Osteoblast (primary cell): Measurements from ENCODE around the gene DRD1. TPM values are rescaled to one million over a fixed set of nuclear protein-coding genes. Genes with fewer than 3 reads are reported as not detected.
A peak's percentile ranks its signal among the peaks of the same experiment; 100 is the strongest.

Source experiments
- DNase-seq: peaks from one replicate; pipeline ENCODE4 v3.0.0; 2011; ENCODE audit warnings: low spot score, mixed read lengths; ENCODE audit not compliant: insufficient read length; ENCODE audit errors: missing footprints
- H2AFZ ChIP-seq: 2 replicates; pipeline ENCODE4 v1.6.0; 2011; ENCODE audit warnings: mild to moderate bottlenecking, low read length
- H3K27ac ChIP-seq: 2 replicates; pipeline ENCODE4 v1.5.1; 2011; ENCODE audit warnings: mild to moderate bottlenecking, low read depth, low read length, moderate library complexity
- H3K27me3 ChIP-seq: 2 replicates; pipeline ENCODE4 v1.6.0; 2012; ENCODE audit warnings: mild to moderate bottlenecking, control low read depth, inconsistent platforms, low read length, moderate library complexity; ENCODE audit not compliant: insufficient read depth
- H3K36me3 ChIP-seq: 2 replicates; pipeline ENCODE4 v1.5.1; 2011; ENCODE audit warnings: mild to moderate bottlenecking, low read length, control low read depth, moderate library complexity; ENCODE audit not compliant: insufficient read depth
- H3K4me1 ChIP-seq: 2 replicates; pipeline ENCODE4 v1.5.1; 2011; ENCODE audit warnings: mild to moderate bottlenecking, low read length, control low read depth, moderate library complexity; ENCODE audit not compliant: insufficient read depth
- H3K4me2 ChIP-seq: 2 replicates; pipeline ENCODE4 v1.6.0; 2011; ENCODE audit warnings: mild to moderate bottlenecking, low read length; ENCODE audit not compliant: insufficient read depth
- H3K4me3 ChIP-seq: fragments of 200-600 bp; sonication (generic); 3 replicates; pipeline ENCODE4 v1.5.1; 2012; ENCODE audit warnings: mild to moderate bottlenecking, low read length, inconsistent platforms; ENCODE audit not compliant: insufficient read depth
- H3K79me2 ChIP-seq: 2 replicates; pipeline ENCODE4 v1.6.0; 2012; ENCODE audit warnings: mild to moderate bottlenecking, low read length, control low read depth, inconsistent platforms; ENCODE audit not compliant: insufficient read depth
- H3K9me3 ChIP-seq: 2 replicates; pipeline ENCODE4 v1.5.1; 2011; ENCODE audit warnings: low read depth, low read length, control low read depth
- H4K20me1 ChIP-seq: 2 replicates; pipeline ENCODE4 v1.6.0; 2012; ENCODE audit warnings: mild to moderate bottlenecking, low read length, control low read depth; ENCODE audit not compliant: insufficient read depth
- total RNA-seq: library from RNA; depleted of rRNA; stranded (reverse); fragments of >200 nt; gene quantifications from 2 replicates; pipeline ENCODE4 v1.2.3, GENCODE V29; 2012
- TF ChIP-seq, protein P1 (sequence below): IDR thresholded peaks from 2 replicates; pipeline ENCODE4 v1.5.1; 2011; ENCODE audit warnings: mild to moderate bottlenecking, low read depth, low read length, moderate library complexity; ENCODE audit errors: extremely low read depth

The DRD1 gene
- total RNA-seq, 1 donor, result under 0.01 TPM

DNA sequence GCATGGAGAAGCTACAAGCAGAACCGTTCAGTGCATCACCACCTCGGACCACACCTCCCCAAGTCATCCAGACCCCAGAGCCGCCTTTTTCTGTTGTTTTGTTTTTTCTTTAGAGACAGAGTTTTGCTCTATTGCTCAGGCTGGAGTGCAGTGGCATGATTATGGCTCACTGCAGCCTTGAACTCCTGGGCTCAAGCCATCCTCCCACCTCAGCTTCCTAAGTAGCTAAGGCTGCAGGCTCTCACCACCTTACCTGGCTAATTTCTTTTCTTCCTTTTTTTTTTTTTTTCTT is 20.9 kb upstream of the DRD1 start:
- no peak for DNase-seq
- TF ChIP-seq, protein P1, sequence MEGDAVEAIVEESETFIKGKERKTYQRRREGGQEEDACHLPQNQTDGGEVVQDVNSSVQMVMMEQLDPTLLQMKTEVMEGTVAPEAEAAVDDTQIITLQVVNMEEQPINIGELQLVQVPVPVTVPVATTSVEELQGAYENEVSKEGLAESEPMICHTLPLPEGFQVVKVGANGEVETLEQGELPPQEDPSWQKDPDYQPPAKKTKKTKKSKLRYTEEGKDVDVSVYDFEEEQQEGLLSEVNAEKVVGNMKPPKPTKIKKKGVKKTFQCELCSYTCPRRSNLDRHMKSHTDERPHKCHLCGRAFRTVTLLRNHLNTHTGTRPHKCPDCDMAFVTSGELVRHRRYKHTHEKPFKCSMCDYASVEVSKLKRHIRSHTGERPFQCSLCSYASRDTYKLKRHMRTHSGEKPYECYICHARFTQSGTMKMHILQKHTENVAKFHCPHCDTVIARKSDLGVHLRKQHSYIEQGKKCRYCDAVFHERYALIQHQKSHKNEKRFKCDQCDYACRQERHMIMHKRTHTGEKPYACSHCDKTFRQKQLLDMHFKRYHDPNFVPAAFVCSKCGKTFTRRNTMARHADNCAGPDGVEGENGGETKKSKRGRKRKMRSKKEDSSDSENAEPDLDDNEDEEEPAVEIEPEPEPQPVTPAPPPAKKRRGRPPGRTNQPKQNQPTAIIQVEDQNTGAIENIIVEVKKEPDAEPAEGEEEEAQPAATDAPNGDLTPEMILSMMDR, result no peak
- Histone ChIP-seq H3K9me3 (no peaks in the 10 kb centered on the region), H4K20me1 (no peaks in the 10 kb centered on the region), H3K4me2 (no peak overlapping the region), H2AFZ (peak overlapping the region; percentile 17), H3K27me3 (peaks cover 5% of the 10 kb centered on the region), H3K36me3 (no peaks in the 10 kb centered on the region), H3K27ac (no peak overlapping the region), H3K4me1 (no peaks in the 10 kb centered on the region), H3K79me2 (no peaks in the 10 kb centered on the region), H3K4me3 (no peak overlapping the region)

DNA sequence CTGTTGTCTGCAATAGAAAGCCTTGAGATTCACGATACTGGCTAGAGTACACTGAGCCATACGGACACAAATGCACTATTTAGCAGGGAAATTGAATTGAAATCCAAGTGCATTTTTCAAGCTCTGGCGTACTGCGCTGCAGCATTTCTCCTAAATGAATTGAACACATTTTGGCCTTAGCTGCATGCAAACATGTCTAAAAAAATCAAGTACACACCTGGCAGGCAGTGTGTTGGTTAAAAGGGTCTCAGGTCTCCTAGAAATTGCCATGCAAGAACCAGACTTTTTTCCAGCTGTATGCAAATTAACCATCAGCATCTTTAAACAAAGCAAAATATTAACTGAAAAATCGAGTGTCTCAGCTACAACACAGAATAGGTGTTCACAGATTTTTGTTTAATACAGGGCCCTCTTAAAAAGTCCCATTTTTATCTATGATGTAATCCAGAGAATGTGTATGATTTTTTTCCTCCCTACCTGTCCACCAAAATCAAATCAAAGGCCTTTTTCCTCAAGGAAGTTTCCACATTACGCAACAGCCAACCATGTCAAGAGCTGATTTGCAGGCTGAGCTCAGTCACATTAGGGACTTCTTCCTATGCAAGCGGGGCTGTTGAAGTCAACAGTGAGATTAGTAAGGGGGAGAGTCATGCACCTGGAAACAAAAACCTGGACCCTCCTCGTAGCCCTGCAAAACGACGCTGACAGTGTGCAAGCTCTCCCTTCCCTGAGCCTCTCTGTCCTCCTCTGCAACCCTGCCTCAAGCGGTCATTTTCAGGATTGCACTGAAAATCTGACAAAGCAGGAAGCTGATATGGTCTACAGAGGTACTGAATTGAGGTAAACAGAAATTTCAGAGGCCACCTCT is 20.3 kb upstream of the DRD1 start:
- no peak for DNase-seq

DNA sequence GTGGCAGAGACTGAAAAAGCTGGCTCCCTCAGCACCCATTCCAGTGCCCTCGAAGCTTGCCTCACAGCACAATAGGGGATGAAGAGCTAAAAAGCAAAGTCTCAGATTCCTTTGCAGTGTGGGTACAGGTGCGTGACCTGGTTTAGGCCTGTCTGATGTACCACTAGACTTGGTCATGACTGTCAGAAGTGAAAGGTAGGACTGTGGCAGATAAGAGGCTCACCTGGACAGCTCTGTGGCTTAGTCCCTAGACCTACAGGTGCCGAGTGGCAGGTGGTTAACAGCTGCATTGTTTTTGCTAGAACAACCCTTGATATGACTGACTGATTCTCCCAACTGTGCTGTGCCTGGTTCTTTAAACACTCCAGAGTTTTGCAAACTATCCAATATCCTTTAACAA is 19.7 kb upstream of the DRD1 start:
- Histone ChIP-seq H3K4me3 (no peak overlapping the region), H2AFZ (no peak overlapping the region), H3K9me3 (no peaks in the 10 kb centered on the region), H4K20me1 (no peaks in the 10 kb centered on the region), H3K4me2 (no peak overlapping the region), H3K79me2 (no peaks in the 10 kb centered on the region), H3K27me3 (peaks cover 5% of the 10 kb centered on the region), H3K4me1 (no peaks in the 10 kb centered on the region), H3K36me3 (no peaks in the 10 kb centered on the region), H3K27ac (no peak overlapping the region)
- DNase-seq, result no peak
- TF ChIP-seq, protein P1, result no peak

More for the DNA sequence above, 20.3 kb upstream of the DRD1 start:
- H3K27ac ChIP-seq, result no peak overlapping the region
- H3K9me3 ChIP-seq, result no peaks in the 10 kb centered on the region
- H2AFZ ChIP-seq, result peak overlapping the region; percentile 17
- no peaks in the 10 kb centered on the region for H3K4me1 ChIP-seq
- no peaks in the 10 kb centered on the region for H4K20me1 ChIP-seq
- H3K27me3 ChIP-seq, result peaks cover 5% of the 10 kb centered on the region
- no peaks in the 10 kb centered on the region for H3K79me2 ChIP-seq
- H3K36me3 ChIP-seq, result no peaks in the 10 kb centered on the region
- TF ChIP-seq, protein P1, result peak; percentile 71
- no peak overlapping the region for H3K4me3 ChIP-seq
- H3K4me2 ChIP-seq, result no peak overlapping the region

DNA sequence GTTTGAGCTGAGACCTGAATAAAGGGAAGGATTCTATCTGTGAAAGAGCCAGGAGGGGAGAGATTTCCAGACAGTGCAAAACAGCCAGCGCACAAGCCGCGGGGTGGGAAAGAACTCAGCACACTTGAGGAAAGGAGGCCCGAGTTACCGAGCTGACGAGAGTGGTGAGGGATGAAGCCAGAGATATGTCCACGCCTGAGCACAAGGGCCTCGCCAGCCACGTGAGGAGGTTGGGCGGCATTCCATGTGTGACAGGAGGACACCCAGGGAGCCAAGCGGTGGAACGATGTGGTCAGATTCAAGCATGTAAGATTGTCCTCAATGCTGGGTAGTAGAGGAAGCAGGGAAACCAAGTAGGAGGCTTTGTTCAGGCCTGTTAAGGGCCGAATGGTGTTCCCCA is 17.4 kb upstream of the DRD1 start:
- Histone ChIP-seq H3K79me2 (no peaks in the 10 kb centered on the region), H3K4me1 (no peaks in the 10 kb centered on the region), H2AFZ (no peak overlapping the region), H3K4me2 (no peak overlapping the region), H3K36me3 (no peaks in the 10 kb centered on the region), H4K20me1 (no peaks in the 10 kb centered on the region), H3K4me3 (no peak overlapping the region), H3K9me3 (no peaks in the 10 kb centered on the region), H3K27me3 (no peaks in the 10 kb centered on the region), H3K27ac (no peak overlapping the region)
- no peak for DNase-seq
- TF ChIP-seq, protein P1, result no peak
